Activated effector memory CD4-positive, alpha-beta T cell treated with anti-CD3 and anti-CD28 coated beads, Interleukin-2, amount 50 U/mL, for 16 hours (primary cell): ENCODE measurements around the gene TXNDC8.
"Not testable (repeated sequence)": the region's sequence is repeated elsewhere in the genome, so short reads cannot be mapped to it uniquely, and the experiment has no call there.

Experiments used
- DNase-seq: peaks from one replicate; pipeline ENCODE4 v3.0.0-alpha.2; 2020

Gene TXNDC8

GRCh38 chr9:110337727-110338126, at the start of gene TXNDC8:
Gene TXNDC8 (minus strand): TSS chr9:110337863.
- no peak for DNase-seq

- no peak for DNase-seq
Observed at GRCh38 chr9:110383491-110383890, 45.8 kb upstream of the TXNDC8 start.

GRCh38 chr9:110382731-110383130, 45.1 kb upstream of the TXNDC8 start:
- DNase-seq: no peak

- DNase-seq: no peak
Observed at GRCh38 chr9:110371411-110372007, 33.8 kb upstream of the TXNDC8 start.

- DNase-seq: no peak
Observed at GRCh38 chr9:110370315-110370714, 32.7 kb upstream of the TXNDC8 start.

GRCh38 chr9:110364451-110364850, 26.8 kb upstream of the TXNDC8 start:
- no peak for DNase-seq

- not testable (repeated sequence) for DNase-seq
Observed at GRCh38 chr9:110358992-110359391, 21.3 kb upstream of the TXNDC8 start.

GRCh38 chr9:110357505-110357904, 19.8 kb upstream of the TXNDC8 start:
- no peak for DNase-seq

GRCh38 chr9:110356639-110357395, 19.2 kb upstream of the TXNDC8 start:
- no peak for DNase-seq

GRCh38 chr9:110355911-110356310, 18.2 kb upstream of the TXNDC8 start:
- no peak for DNase-seq

GRCh38 chr9:110351009-110351467, 13.4 kb upstream of the TXNDC8 start:
- no peak for DNase-seq

GRCh38 chr9:110346325-110346724, 8.7 kb upstream of the TXNDC8 start:
- DNase-seq: no peak

GRCh38 chr9:110344821-110345220, 7.2 kb upstream of the TXNDC8 start:
- DNase-seq: no peak

- no peak for DNase-seq
Observed at GRCh38 chr9:110343551-110343950, 5.9 kb upstream of the TXNDC8 start.

- no peak for DNase-seq
Observed at GRCh38 chr9:110340306-110340705, 2.6 kb upstream of the TXNDC8 start.

- DNase-seq: no peak
Observed at GRCh38 chr9:110338143-110338542, 480 bp upstream of the TXNDC8 start.

GRCh38 chr9:110336363-110336762, 1.3 kb downstream of the TXNDC8 start:
- no peak for DNase-seq

GRCh38 chr9:110334871-110335270, 2.8 kb downstream of the TXNDC8 start:
- no peak for DNase-seq

GRCh38 chr9:110334183-110334582, 3.5 kb downstream of the TXNDC8 start:
- DNase-seq: no peak

GRCh38 chr9:110332766-110333165, 4.9 kb downstream of the TXNDC8 start:
- no peak for DNase-seq

- no peak for DNase-seq
Observed at GRCh38 chr9:110330484-110331105, 7.1 kb downstream of the TXNDC8 start.

GRCh38 chr9:110329639-110330230, 7.9 kb downstream of the TXNDC8 start:
- no peak for DNase-seq

GRCh38 chr9:110328763-110329162, 8.9 kb downstream of the TXNDC8 start:
- no peak for DNase-seq

- DNase-seq: no peak
Observed at GRCh38 chr9:110327716-110328115, 9.9 kb downstream of the TXNDC8 start.
